Measurements from ENCODE around the gene KIF26B. TPM values are rescaled to one million over a fixed set of nuclear protein-coding genes. Genes with fewer than 3 reads are reported as not detected.

KIF26B gene
- polyA plus RNA-seq, 1 donor (not counting 4 experiments of a cell fraction or from before 2014, with no cell fraction given) = 0.58 TPM

- Histone ChIP-seq H3K9ac (ENCODE audit: control insufficient read depth, extremely low read depth, insufficient read depth, low read length) (no peak overlapping the region), H3K4me2 (ENCODE audit: control insufficient read depth, extremely low read depth, insufficient read depth, low read depth, low read length) (no peak overlapping the region), H3K36me3 (ENCODE audit: control insufficient read depth in 2 of 2, extremely low read depth in 1 of 2, insufficient read depth in 2 of 2, low read length in 2 of 2) (no peaks in the 10 kb centered on the region), H3K9me1 (ENCODE audit: control insufficient read depth, extremely low read depth, insufficient read depth, low read length) (no peaks in the 10 kb centered on the region), H2AFZ (ENCODE audit: control insufficient read depth, low read length) (no peak overlapping the region), H3K4me3 (ENCODE audit: control insufficient read depth in 2 of 3, extremely low read depth in 1 of 3, insufficient read depth in 2 of 3, low read depth in 1 of 3, low read length in 3 of 3) (no peak overlapping the region), H3K27ac (ENCODE audit: control insufficient read depth, insufficient read depth, low read length) (no peak overlapping the region), H3K4me1 (ENCODE audit: control insufficient read depth, extremely low read depth, insufficient read depth, low read length) (no peaks in the 10 kb centered on the region), H4K20me1 (ENCODE audit: control insufficient read depth, extremely low read depth, insufficient read depth, low read length) (no peaks in the 10 kb centered on the region), H3K9me3 (ENCODE audit: control insufficient read depth, low read depth, low read length) (no peaks in the 10 kb centered on the region), H3K27me3 (ENCODE audit: control insufficient read depth, extremely low read depth, insufficient read depth, low read length) (no peaks in the 10 kb centered on the region), H3K79me2 (ENCODE audit: control insufficient read depth, insufficient read depth, low read length) (no peaks in the 10 kb centered on the region)
- TF ChIP-seq, protein P1, sequence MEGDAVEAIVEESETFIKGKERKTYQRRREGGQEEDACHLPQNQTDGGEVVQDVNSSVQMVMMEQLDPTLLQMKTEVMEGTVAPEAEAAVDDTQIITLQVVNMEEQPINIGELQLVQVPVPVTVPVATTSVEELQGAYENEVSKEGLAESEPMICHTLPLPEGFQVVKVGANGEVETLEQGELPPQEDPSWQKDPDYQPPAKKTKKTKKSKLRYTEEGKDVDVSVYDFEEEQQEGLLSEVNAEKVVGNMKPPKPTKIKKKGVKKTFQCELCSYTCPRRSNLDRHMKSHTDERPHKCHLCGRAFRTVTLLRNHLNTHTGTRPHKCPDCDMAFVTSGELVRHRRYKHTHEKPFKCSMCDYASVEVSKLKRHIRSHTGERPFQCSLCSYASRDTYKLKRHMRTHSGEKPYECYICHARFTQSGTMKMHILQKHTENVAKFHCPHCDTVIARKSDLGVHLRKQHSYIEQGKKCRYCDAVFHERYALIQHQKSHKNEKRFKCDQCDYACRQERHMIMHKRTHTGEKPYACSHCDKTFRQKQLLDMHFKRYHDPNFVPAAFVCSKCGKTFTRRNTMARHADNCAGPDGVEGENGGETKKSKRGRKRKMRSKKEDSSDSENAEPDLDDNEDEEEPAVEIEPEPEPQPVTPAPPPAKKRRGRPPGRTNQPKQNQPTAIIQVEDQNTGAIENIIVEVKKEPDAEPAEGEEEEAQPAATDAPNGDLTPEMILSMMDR (optimal IDR thresholded peaks at IDR 0.05 in 1 of 3, IDR thresholded peaks at IDR 0.05 in 1 of 3, conservative IDR thresholded peaks at IDR 0.05 in 1 of 3; ENCODE audit: extremely low read depth in 1 of 3, insufficient read depth in 2 of 3, low read length in 3 of 3) = no peak
- DNase-seq (ENCODE audit: low read depth, low spot score) (no peak), FAIRE-seq (no peak)
- dilution Hi-C loops (cut with MboI; ENCODE audit: extremely low pct_ligation_motif_present, low sequenced_read_pairs) = no loop called here
Measured at GRCh38 chr1:245388687-245389086, 233.9 kb downstream of the KIF26B start.

GRCh38 chr1:245389873-245390272 lies 235.1 kb downstream of the KIF26B start:
- dilution Hi-C loops (cut with MboI; ENCODE audit: extremely low pct_ligation_motif_present, low sequenced_read_pairs) = no loop called here
- Histone ChIP-seq H3K4me1 (ENCODE audit: control insufficient read depth, extremely low read depth, insufficient read depth, low read length) (no peaks in the 10 kb centered on the region), H3K27me3 (ENCODE audit: control insufficient read depth, extremely low read depth, insufficient read depth, low read length) (no peaks in the 10 kb centered on the region), H3K36me3 (ENCODE audit: control insufficient read depth in 2 of 2, extremely low read depth in 1 of 2, insufficient read depth in 2 of 2, low read length in 2 of 2) (no peaks in the 10 kb centered on the region), H3K9me1 (ENCODE audit: control insufficient read depth, extremely low read depth, insufficient read depth, low read length) (no peaks in the 10 kb centered on the region), H3K9ac (ENCODE audit: control insufficient read depth, extremely low read depth, insufficient read depth, low read length) (no peak overlapping the region), H3K9me3 (ENCODE audit: control insufficient read depth, low read depth, low read length) (no peaks in the 10 kb centered on the region), H3K4me3 (ENCODE audit: control insufficient read depth in 2 of 3, extremely low read depth in 1 of 3, insufficient read depth in 2 of 3, low read depth in 1 of 3, low read length in 3 of 3) (no peak overlapping the region), H3K4me2 (ENCODE audit: control insufficient read depth, extremely low read depth, insufficient read depth, low read depth, low read length) (no peak overlapping the region), H3K79me2 (ENCODE audit: control insufficient read depth, insufficient read depth, low read length) (no peaks in the 10 kb centered on the region), H3K27ac (ENCODE audit: control insufficient read depth, insufficient read depth, low read length) (no peak overlapping the region), H4K20me1 (ENCODE audit: control insufficient read depth, extremely low read depth, insufficient read depth, low read length) (no peaks in the 10 kb centered on the region), H2AFZ (ENCODE audit: control insufficient read depth, low read length) (no peak overlapping the region)
- TF ChIP-seq, protein P1 (optimal IDR thresholded peaks at IDR 0.05 in 1 of 3, IDR thresholded peaks at IDR 0.05 in 1 of 3, conservative IDR thresholded peaks at IDR 0.05 in 1 of 3; ENCODE audit: extremely low read depth in 1 of 3, insufficient read depth in 2 of 3, low read length in 3 of 3) = no peak
- TF ChIP-seq EZH2 (IDR thresholded peaks at IDR 0.05; ENCODE audit: low read length) = no peak
- no peak for FAIRE-seq
- DNase-seq (ENCODE audit: low read depth, low spot score) = no peak
